Measurements from ENCODE around the gene FBRSL1.

Gene FBRSL1

DNA sequence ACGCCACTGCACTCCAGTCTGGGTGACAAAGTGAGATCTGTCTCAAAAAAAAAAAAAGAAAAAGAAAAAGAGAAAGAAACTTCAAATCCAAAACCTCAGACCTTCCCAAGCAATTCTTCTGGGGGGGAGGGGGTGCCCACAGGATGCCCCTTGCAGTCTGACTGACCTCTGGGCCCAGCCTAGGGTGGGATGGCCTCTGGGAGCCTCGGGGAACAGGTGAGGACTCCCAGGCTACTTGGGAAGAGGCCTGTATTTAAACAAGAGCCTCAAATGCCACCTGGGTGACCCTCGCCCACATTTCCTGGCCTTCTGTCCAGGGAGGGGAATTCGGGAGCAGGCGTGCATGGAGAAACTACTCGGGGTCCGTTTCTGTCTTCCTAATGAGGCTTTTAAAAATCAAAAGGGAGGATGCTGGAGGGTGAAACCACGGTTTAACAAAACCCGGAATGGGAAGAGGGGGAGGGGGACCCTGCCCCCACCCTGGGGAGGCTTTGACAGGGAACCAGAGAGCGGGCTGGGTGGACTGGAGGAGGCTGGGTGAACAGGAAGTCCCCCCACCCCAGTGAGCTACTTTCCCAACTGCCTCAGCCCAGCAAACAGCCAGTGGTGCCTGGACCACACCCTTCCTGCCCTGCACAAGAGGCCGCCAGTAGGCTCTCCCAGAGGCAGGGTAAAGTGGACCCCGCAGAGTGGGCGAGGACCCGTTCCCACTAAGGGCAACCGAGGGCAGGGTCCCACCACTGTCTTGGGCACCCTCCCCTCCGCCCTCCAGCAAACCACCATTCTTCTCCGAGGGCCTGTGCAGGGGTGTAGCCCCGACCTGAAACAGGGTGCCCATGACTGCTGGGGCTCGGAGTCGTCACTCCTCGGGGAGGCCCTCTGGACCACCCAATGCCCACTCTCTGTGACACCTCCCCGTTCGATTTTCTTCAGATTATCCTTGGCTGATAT lies 1.5 kb upstream of the FBRSL1 start:
- Histone ChIP-seq H3K36me3 (ENCODE audit: insufficient read depth, low read depth, low read length) (no peaks in the 10 kb centered on the region; the same call in 1 of the 2 replicates), H3K4me3 (ENCODE audit: low read length) (peak overlapping the region; percentile 51), H3K9ac (ENCODE audit: low read depth, low read length) (no peak overlapping the region), H3K4me1 (ENCODE audit: insufficient read depth, low read length) (peaks cover 7% of the 10 kb centered on the region), H3K27me3 (ENCODE audit: insufficient read depth, low read length) (peaks cover 76% of the 10 kb centered on the region), H3K27ac (ENCODE audit: low read length) (no peak overlapping the region), H3K9me3 (ENCODE audit: insufficient read depth, low read depth, low read length) (no peaks in the 10 kb centered on the region)

DNA sequence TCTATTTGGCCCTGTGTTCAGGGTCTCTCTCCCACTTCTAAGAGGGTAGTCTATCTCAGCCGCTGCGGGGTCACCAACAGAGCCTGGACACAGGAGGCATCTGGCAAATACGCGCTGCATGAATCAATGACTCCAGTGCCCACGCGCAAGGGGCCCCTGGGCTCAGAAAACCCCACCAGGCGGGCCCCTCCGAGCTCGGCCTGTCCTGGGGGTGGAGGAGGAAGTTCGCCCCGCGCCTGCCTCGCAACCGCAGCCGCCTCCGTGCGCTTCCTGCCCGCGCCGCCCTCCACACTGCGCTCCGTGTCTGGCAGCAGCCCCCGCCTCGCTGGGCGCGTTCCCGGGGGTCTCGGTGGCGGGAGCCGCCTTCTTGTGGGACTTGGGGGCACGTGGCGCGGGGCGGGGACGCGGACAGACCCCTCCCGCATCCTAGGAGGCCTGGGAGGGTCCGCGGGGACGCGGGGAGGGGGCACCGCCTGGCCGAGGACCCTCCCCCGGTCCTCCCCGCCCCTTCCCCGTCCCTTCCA lies 811 bp upstream of the FBRSL1 start:
- H3K4me3 ChIP-seq (ENCODE audit: low read length) = peak overlapping the region; percentile 51
- H3K9ac ChIP-seq (ENCODE audit: low read depth, low read length) = no peak overlapping the region
- no peak overlapping the region for H3K27ac ChIP-seq (ENCODE audit: low read length)
- no peaks in the 10 kb centered on the region for H3K9me3 ChIP-seq (ENCODE audit: insufficient read depth, low read depth, low read length)
- no peaks in the 10 kb centered on the region; the same call in 1 of the 2 replicates for H3K36me3 ChIP-seq (ENCODE audit: insufficient read depth, low read depth, low read length)
- peaks cover 70% of the 10 kb centered on the region for H3K27me3 ChIP-seq (ENCODE audit: insufficient read depth, low read length)
- peaks cover 7% of the 10 kb centered on the region for H3K4me1 ChIP-seq (ENCODE audit: insufficient read depth, low read length)

DNA sequence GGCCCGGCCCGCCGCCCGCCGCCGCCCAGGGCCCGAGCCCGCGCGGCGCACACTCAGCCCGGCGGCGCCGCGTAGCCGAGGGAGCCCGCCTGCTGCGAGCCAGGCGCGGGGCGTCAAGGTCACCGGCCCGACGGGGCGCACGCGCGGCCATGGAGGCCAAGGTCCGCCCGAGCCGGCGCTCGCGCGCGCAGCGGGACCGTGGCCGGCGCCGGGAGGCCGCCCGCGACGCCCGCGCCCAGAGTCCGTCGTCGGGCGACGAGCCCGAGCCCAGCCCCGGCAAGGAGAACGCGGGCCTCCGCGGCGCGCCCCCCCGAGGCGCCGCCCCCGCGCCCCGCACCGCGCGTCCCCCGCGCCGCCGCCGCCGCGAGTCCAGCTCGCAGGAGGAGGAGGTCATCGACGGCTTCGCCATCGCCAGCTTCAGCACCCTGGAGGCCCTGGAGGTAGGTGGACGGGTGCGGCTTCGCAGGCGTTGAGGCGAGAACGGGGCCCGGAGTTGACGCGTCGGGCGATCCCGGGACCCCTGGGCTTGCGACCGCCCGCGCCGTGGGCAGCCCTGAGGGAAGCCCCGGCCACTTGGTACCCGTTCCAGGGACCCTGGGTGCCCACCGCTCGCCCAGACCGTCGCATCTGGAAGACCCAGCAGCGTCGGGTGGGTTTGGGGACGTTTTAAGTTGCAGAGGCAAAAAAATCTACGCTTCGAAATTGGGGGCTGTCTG lies 629 bp downstream of the FBRSL1 start:
- Histone ChIP-seq H3K4me3 (ENCODE audit: low read length) (peak overlapping the region; percentile 69), H3K9me3 (ENCODE audit: insufficient read depth, low read depth, low read length) (no peaks in the 10 kb centered on the region), H3K9ac (ENCODE audit: low read depth, low read length) (peak overlapping the region; percentile 48; the same call in 1 of the 2 replicates), H3K4me1 (ENCODE audit: insufficient read depth, low read length) (peaks cover 7% of the 10 kb centered on the region), H3K36me3 (ENCODE audit: insufficient read depth, low read depth, low read length) (no peaks in the 10 kb centered on the region; the same call in 1 of the 2 replicates), H3K27me3 (ENCODE audit: insufficient read depth, low read length) (peaks cover 56% of the 10 kb centered on the region), H3K27ac (ENCODE audit: low read length) (no peak overlapping the region)

DNA sequence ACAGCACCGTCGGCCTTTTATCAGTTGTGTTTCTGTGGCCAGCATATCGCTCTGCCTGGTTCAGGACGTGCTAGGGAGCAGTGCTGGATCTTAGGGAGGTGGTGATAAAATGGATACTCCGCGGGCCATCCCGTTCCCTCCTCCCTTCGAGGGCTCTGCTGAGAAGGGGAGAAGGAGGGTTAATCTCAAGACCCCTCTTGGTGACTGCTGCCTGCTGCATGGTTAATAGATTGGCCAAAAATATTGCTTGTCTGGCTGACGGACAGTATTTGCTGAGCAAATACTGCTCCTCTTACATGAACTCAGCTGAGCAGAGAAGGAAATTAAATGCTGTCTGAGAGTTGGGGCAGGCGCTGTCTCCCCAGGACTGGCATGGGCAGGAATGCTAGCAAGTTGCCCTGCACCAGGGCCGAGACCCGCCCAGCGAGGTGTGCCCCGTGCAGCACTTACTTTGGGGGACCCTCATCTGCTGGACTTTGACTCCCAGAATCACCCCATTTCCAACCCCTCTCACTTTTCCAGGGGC lies 1.2 kb downstream of the FBRSL1 start:
- Histone ChIP-seq H3K4me3 (ENCODE audit: low read length) (peak overlapping the region; percentile 69), H3K4me1 (ENCODE audit: insufficient read depth, low read length) (peaks cover 7% of the 10 kb centered on the region), H3K27ac (ENCODE audit: low read length) (no peak overlapping the region)

DNA sequence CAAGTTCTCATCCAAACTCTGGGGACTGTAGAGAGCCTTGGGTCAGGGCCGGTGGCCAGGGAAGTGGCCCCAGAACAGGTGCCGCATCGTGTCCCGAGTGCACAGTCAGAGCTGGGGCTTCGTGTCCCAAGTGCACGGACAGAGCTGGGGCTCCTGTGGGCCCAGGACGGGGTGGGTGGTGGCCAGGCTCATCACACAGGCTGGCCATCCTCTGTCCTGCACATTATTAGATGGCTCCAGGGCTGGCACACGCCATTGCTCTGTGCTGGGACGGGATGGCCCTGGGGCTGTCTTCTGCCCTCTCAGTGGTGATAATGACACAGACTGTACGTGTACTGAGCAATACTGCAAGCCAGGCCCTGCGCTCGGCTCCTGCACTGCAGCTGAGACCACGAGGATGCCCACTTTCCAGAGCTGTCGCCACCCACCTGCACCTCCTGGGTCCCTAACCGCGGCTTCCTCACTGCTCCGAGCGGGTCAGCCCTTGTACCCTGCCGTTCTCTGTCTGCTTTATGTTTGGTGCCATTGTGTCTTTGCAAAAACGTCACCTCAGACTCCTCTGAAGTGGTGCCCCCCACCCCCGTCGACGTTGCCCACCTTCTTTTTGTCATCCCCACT lies 1.9 kb downstream of the FBRSL1 start:
- H3K4me3 ChIP-seq (ENCODE audit: low read length) = peak overlapping the region; percentile 69; the same call in 1 of the 2 replicates
- H3K9me3 ChIP-seq (ENCODE audit: insufficient read depth, low read depth, low read length) = no peaks in the 10 kb centered on the region
- H3K27ac ChIP-seq (ENCODE audit: low read length) = no peak overlapping the region
- H3K27me3 ChIP-seq (ENCODE audit: insufficient read depth, low read length) = peaks cover 43% of the 10 kb centered on the region
- H3K36me3 ChIP-seq (ENCODE audit: insufficient read depth, low read depth, low read length) = no peaks in the 10 kb centered on the region; the same call in 1 of the 2 replicates
- peaks cover 7% of the 10 kb centered on the region for H3K4me1 ChIP-seq (ENCODE audit: insufficient read depth, low read length)
- no peak overlapping the region for H3K9ac ChIP-seq (ENCODE audit: low read depth, low read length)

More for the DNA sequence above, 1.2 kb downstream of the FBRSL1 start:
- Histone ChIP-seq H3K9ac (ENCODE audit: low read depth, low read length) (peak overlapping the region; percentile 48; the same call in 1 of the 2 replicates), H3K36me3 (ENCODE audit: insufficient read depth, low read depth, low read length) (no peaks in the 10 kb centered on the region; the same call in 1 of the 2 replicates), H3K9me3 (ENCODE audit: insufficient read depth, low read depth, low read length) (no peaks in the 10 kb centered on the region), H3K27me3 (ENCODE audit: insufficient read depth, low read length) (peaks cover 49% of the 10 kb centered on the region)

DNA sequence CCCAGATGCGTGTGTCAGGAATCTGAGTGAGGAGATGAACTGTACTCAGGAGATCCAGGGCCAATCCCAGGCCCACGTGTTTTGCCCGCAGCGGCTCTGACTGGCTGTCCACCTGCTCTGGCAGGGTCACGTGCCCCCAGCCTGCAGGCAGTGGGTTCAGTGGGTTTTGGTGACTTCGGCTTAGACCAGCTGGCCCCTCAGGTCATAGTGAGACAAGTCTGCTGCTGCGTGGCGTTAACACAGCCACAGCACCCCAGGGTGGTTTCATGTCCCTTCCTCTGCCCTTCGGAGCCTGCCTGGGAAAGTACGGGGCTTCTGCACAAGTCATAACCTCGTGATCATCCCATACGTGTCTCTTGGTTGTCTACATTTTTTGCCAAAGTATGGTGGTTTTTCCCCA lies 2.6 kb downstream of the FBRSL1 start:
- H3K4me3 ChIP-seq (ENCODE audit: low read length) = no peak overlapping the region
- H3K9ac ChIP-seq (ENCODE audit: low read depth, low read length) = no peak overlapping the region
- peaks cover 36% of the 10 kb centered on the region for H3K27me3 ChIP-seq (ENCODE audit: insufficient read depth, low read length)
- H3K27ac ChIP-seq (ENCODE audit: low read length) = no peak overlapping the region
- H3K36me3 ChIP-seq (ENCODE audit: insufficient read depth, low read depth, low read length) = no peaks in the 10 kb centered on the region; the same call in 1 of the 2 replicates
- H3K4me1 ChIP-seq (ENCODE audit: insufficient read depth, low read length) = peaks cover 7% of the 10 kb centered on the region
- H3K9me3 ChIP-seq (ENCODE audit: insufficient read depth, low read depth, low read length) = no peaks in the 10 kb centered on the region

DNA sequence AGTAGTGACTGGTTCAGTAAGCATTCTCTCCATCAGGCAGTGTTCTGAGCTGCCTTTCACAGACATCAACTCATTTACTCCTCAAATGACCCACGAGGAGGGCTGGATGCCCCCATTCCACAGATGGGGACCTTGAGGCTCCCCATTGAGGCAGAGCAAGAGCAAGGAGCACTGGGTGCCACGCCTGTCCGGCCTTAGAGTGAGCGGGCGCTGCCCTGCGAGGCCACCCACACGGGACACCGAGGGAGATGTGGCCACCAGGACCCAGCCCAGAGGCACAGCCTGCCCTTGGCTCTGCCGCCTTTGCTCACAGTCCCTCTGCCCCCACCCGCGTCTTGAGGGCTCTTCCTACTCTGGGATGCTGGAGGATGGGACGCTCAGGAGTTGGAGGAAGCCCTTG lies 3.0 kb downstream of the FBRSL1 start:
- Histone ChIP-seq H3K36me3 (ENCODE audit: insufficient read depth, low read depth, low read length) (no peaks in the 10 kb centered on the region; the same call in 1 of the 2 replicates), H3K4me3 (ENCODE audit: low read length) (no peak overlapping the region), H3K27me3 (ENCODE audit: insufficient read depth, low read length) (peaks cover 32% of the 10 kb centered on the region), H3K4me1 (ENCODE audit: insufficient read depth, low read length) (peaks cover 7% of the 10 kb centered on the region), H3K9ac (ENCODE audit: low read depth, low read length) (no peak overlapping the region), H3K9me3 (ENCODE audit: insufficient read depth, low read depth, low read length) (no peaks in the 10 kb centered on the region), H3K27ac (ENCODE audit: low read length) (no peak overlapping the region)

DNA sequence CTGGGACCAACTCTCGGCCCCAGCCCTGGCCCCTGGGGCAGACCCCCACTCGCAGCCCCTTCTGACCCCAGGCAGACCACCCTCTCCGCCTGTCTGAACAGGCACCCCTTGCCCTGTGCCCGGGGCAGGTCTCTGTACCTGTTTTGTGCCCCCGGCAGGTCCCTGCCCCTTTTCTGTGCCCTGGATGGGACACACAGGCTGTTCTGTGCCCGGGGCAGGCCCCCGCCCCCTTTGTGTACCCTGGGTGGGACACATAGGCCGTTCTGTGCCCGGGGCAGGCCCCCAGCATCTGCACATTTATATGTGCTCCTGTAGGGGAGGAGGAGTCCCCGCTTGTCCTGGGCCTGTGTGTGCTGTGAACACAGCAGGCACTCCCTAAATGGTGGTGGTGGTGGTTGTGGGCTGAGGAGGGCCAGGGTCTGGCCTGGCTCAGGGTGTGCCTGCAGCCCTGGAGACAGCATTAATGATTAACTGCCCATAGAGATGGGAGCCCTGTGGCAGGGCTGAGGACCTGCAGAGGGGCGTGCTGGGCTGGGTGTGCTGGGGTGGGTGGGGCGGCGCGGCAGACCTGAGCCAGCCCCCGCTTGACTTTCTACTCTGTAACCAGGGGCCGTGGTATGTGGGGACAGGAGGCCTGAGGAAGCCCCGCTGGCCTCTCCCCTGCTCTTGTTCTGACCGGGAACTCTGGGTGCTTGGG lies 3.7 kb downstream of the FBRSL1 start:
- Histone ChIP-seq H3K9me3 (ENCODE audit: insufficient read depth, low read depth, low read length) (no peaks in the 10 kb centered on the region), H3K4me1 (ENCODE audit: insufficient read depth, low read length) (peaks cover 7% of the 10 kb centered on the region), H3K27ac (ENCODE audit: low read length) (no peak overlapping the region), H3K9ac (ENCODE audit: low read depth, low read length) (no peak overlapping the region), H3K27me3 (ENCODE audit: insufficient read depth, low read length) (peaks cover 25% of the 10 kb centered on the region), H3K4me3 (ENCODE audit: low read length) (no peak overlapping the region), H3K36me3 (ENCODE audit: insufficient read depth, low read depth, low read length) (no peaks in the 10 kb centered on the region; the same call in 1 of the 2 replicates)

DNA sequence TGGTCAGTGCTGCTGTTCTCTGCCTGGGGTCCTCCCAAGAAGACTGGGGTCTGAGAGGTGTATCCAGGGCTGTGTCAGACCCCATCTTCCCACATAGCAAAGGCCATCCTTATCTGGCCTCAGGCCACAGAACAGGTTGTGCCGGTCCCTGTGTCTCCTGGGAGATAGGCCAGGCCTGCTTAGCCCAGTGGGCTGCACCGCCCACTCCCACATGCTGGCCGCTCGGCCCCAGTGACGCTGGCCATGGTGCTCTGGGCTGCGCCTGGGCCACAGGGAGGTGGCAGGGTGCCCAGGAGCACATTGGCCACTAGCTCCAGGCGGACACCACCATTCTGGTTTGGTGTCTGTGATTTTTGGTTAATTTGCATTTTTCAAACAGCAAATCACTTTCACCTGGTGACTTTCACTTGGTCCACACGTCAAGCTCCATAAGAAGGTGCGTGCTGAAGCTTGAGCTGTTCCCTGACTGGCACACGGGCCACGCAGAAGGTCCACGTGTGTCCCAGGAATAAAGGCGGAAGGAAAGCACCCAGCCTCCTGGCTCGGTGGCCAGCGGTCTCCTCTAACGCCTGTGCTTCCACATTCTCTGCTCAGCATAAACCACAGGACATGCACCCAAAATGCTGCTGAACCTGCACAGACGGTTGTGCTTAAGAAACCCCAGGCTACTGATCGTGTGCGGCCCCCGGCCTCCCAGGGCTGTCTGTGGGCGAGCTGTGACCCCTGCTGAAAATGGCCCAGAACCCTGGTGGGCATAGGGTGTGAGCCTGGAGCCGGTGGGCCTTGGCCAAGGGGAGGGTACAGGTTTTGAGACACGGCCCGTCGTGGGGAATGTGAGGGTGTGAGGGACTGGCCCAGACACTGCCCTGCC lies 4.6 kb downstream of the FBRSL1 start:
- Histone ChIP-seq H3K9ac (ENCODE audit: low read depth, low read length) (no peak overlapping the region), H3K4me1 (ENCODE audit: insufficient read depth, low read length) (peaks cover 7% of the 10 kb centered on the region), H3K4me3 (ENCODE audit: low read length) (no peak overlapping the region), H3K36me3 (ENCODE audit: insufficient read depth, low read depth, low read length) (no peaks in the 10 kb centered on the region; the same call in 1 of the 2 replicates), H3K9me3 (ENCODE audit: insufficient read depth, low read depth, low read length) (no peaks in the 10 kb centered on the region), H3K27ac (ENCODE audit: low read length) (no peak overlapping the region), H3K27me3 (ENCODE audit: insufficient read depth, low read length) (peaks cover 16% of the 10 kb centered on the region)

DNA sequence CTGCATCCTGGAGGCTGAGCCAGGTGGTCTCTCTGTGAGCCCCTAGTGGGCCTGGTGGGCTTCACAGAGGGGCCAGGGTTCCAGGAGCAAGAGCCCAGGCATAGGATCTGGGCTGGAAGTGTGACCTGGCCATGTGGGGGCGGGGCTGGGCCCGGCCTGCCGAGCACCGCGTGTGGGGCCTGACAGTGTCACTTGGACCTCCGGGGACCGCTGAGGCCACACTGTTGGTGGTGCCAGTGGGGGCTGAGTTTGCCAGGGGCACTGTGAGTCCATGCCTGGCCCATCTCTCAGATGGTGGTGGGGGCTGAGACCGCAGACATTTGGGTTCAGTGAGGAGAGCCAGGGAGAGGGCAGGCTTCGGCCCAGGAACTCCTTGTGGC lies 5.2 kb downstream of the FBRSL1 start:
- Histone ChIP-seq H3K9me3 (ENCODE audit: insufficient read depth, low read depth, low read length) (no peaks in the 10 kb centered on the region), H3K9ac (ENCODE audit: low read depth, low read length) (no peak overlapping the region), H3K27me3 (ENCODE audit: insufficient read depth, low read length) (peaks cover 15% of the 10 kb centered on the region), H3K4me3 (ENCODE audit: low read length) (no peak overlapping the region), H3K27ac (ENCODE audit: low read length) (no peak overlapping the region), H3K4me1 (ENCODE audit: insufficient read depth, low read length) (peaks cover 7% of the 10 kb centered on the region), H3K36me3 (ENCODE audit: insufficient read depth, low read depth, low read length) (no peaks in the 10 kb centered on the region; the same call in 1 of the 2 replicates)

All from iPS-20b (cell line).